SW 1271 (cell line): ENCODE data around the gene CRYZL1.

Experiments
- DNase-seq, 2 experiments: peaks; one replicate each; lab custom pipeline; 2025; lab: John Stamatoyannopoulos, UW

Gene CRYZL1

GRCh38 chr21:33661146-33661545 lies 19.6 kb upstream of the CRYZL1 start:
- DNase-seq, result no peak

- DNase-seq, result no peak
Observed at GRCh38 chr21:33660406-33660805, 18.9 kb upstream of the CRYZL1 start.

DNA sequence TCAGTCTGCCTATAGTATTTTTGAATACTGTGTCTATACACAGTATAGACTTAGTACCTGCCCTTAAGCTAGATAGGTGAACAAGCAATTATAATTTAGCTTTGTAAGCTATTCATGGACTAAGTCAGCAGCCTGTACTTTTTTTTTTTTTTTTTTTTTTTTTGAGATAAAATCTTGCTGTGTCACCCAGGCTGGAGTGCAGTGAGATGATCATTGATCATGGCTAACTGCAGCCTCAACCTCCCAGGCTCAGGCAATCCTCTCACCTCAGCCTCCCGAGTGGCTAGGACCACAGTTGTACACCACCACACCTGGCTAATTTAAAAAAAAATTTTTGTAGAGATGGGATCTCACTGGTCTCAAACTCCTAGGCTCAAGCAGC lies 18.0 kb upstream of the CRYZL1 start:
- no peak for DNase-seq

DNA sequence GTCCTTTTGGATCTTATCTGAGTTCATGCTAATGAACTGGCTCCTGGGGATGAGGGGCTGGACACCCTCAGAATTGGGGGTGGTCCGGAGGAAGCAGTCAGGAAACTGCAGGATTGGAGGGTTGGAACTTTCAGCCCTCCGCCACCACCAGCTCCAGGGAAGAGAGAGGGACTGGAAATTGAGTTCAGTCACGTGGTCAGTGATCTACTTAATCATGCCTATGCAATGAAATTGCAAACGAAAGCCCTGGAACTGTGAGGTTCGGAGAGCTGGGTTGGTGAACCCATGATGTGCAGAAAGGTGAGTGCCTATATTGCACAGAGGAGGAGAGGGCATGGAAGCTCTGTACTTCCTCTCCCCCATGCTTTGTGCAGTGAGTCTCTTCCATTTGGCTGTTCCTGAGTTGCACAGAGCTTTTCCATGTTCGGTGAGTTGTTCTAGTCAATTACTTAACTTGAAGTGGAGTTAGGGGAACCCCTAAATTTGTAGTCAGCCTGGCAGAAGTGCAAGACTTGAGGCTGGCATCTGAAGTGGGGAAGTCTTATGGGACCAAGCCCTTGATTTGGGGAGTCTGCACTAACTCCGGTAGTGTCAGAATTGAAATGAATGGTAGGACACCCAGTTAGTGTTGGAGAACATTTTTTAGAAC lies 17.5 kb upstream of the CRYZL1 start:
- DNase-seq, result no peak

GRCh38 chr21:33657124-33657820 lies 15.7 kb upstream of the CRYZL1 start:
- no peak for DNase-seq

- DNase-seq, result peak; percentile 76 to 97
Observed at GRCh38 chr21:33655588-33656221, 14.2 kb upstream of the CRYZL1 start.

DNA sequence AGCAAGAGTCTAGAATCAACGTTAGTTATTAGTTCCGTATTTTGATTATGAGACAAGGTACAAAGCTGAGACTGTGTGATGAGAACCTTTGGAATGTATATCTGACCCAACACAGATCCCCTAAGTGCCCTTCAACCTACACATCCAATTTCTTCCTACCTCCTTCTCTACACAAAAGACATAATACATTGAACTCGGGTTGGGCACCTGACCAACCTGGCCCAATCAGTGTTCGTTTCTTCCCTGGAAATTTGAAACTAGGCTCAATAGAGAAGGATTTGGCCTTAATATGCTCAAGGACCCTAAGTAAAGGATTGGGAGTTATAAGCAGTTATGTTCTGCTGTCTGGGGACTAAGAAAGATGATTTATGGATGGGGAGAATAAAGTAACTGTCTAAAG lies 12.9 kb upstream of the CRYZL1 start:
- no peak for DNase-seq

- no peak for DNase-seq
Observed at GRCh38 chr21:33651965-33652680, 10.6 kb upstream of the CRYZL1 start.

GRCh38 chr21:33650929-33651509 lies 9.5 kb upstream of the CRYZL1 start:
- DNase-seq, result no peak

DNA sequence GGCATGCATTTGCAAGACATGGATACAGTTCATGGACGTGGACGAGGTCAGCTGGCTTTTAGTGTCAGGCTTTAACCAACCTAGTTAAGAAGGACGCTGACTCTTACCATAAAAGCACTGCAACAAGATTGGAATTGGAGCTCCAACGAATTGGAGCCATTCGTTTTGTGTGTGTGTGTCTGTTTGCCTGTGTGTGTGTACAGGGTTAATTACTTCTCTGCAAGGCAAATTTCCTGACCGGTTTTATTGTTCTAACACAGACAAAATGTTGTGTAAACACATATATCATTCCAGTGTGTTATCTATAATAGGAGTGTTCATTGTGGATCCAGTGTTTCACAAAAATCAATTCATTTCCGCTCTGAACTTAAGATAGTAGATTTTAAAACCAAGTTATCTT lies 8.7 kb upstream of the CRYZL1 start:
- no peak for DNase-seq

GRCh38 chr21:33648555-33648954 lies 7.0 kb upstream of the CRYZL1 start:
- DNase-seq, result no peak

- no peak for DNase-seq
Observed at GRCh38 chr21:33647587-33647986, 6.0 kb upstream of the CRYZL1 start.

DNA sequence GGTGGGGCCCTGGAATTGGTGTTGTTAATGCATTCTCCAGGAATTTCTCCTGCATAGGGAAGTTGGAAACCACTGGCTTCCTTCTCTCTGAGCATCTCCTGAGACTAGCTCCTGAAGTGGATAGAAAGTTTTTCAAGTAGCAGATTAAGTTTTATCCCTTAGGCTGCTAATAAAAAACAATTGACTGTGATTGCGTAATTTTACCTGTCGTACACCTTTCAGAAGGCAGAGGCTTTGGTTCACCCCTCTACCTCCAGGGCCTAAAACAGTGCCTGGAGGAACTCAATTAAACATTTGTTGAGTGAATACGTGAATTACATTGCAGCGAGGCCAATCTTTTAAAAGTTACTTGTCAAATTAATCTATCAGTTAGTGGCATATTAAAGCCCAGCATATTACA lies 4.2 kb upstream of the CRYZL1 start:
- DNase-seq, result no peak

- DNase-seq, result no peak
Observed at GRCh38 chr21:33644383-33645074, 3.0 kb upstream of the CRYZL1 start.

- no peak for DNase-seq
Observed at GRCh38 chr21:33643658-33644311, 2.2 kb upstream of the CRYZL1 start.

DNA sequence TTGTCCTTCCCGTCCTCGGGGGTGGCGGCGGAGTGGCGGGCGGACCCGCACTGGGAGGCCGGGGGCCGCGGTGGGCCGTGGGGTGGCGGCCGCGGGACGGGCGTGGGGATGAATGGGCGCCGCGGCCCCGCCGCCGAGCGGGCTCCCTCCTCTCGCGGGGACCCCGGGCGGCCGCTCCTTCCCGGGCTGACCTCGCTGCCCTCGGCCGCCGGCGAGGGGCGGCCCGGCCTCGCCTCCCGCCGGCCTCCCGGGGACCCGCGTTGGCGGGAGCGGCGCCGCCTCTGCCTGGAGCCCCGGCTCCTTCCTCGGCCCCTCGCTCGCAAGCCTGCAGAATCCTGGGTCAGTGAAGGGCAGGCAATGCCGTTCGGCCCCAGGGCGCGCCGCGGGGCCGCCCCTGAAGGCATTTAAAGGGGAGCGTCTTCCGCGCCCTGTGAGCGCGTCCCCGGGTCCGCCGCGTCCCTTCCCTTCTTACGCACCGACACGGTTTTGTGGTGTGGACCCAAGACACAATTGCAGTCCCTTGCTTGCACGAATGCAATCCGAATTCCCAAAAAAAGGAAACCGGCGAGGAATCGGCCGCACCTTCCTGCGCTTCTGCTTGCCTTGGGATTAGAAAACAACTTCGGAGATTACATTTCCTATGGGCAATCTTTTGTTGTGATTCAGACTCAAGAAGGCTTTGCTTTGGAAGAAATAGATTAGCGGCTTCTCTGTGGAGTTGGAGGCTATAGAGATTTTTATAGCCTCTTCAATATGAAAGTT lies 1.5 kb upstream of the CRYZL1 start:
- DNase-seq, result peak in 1 of 2 experiments; percentile 9

- DNase-seq, result peak; percentile 89 to 97
Observed at GRCh38 chr21:33642027-33642895, 720 bp upstream of the CRYZL1 start, which contains the start of gene ITSN1. Gene ITSN1 (plus strand): TSS chr21:33642501. CDS start chr21:33718829, 76,328 bp downstream.

- DNase-seq, result no peak
Observed at GRCh38 chr21:33640697-33641351, 717 bp downstream of the CRYZL1 start.

DNA sequence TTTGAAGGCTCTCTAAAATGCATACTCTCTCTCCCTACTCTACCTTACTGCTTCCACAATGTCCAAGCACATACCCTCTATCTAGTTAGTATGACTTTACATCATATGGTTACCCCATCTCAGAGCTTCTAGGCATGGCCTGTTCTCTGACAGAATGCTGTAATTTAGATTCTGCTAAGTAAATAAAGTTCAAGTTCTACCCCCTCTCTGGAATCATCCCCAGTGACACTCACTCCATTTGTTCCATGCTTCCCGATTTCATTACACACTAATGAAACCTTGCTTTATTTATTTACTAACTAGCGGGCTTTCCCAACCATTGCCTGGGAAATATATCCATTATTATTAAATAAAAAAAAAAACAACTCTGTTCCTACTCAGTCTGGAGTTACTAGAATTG lies 7.3 kb downstream of the CRYZL1 start:
- DNase-seq, result no peak
